GM10847 (cell line): Measurements from ENCODE around the gene ATP5PO.

Experiments used
- POLR2A ChIP-seq: IDR thresholded peaks from 2 replicates; pipeline ENCODE4 v1.6.1; 2011; ENCODE audit not compliant: insufficient read length; ENCODE audit errors: extremely low read depth

Gene ATP5PO, protein sequence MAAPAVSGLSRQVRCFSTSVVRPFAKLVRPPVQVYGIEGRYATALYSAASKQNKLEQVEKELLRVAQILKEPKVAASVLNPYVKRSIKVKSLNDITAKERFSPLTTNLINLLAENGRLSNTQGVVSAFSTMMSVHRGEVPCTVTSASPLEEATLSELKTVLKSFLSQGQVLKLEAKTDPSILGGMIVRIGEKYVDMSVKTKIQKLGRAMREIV

DNA sequence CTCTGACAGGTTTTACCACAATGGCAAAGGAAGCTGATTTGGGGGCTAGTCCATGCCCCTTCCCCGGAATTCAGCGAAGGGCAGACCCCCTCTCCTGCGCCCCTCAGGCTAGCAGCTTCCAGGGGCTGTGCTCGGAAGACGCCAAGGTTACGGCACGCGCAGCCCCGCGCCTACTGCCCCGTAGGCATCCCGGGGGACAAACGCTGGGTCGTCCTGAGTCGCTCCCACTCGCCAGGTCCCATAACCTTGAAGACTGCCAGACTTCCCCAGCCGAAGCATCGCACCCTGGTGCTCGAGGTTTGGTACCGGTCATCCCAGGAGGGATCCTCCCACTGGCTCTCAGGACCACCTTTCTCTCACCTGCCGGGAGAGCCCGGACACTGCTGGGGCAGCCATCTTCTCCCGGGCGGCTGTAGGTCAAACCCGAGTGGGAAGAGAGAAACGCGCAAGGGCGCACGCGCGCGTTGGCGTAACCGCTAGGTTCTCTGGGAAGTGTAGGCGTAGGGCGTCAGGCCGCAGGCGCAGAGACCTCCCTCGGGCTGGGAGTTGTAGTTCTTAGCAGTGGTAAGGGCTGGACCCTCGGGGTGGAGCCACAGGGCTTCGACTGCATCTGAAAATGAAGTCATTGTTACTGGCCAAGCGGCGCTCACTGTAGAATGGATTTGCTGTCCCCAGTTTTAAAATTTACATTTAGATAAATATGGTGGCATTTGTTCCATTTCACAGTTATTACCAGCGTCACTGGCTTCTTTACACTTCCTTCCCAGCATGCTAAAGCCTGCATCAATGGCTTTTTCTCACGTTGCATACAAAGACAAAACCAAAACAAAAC, at the start of gene ATP5PO:
Gene ATP5PO (minus strand): TSS at position 437 of the 832 bp plus-strand sequence. CDS start 41 bp downstream, at position 396.
- TF ChIP-seq POLR2A = peak; percentile 90

DNA sequence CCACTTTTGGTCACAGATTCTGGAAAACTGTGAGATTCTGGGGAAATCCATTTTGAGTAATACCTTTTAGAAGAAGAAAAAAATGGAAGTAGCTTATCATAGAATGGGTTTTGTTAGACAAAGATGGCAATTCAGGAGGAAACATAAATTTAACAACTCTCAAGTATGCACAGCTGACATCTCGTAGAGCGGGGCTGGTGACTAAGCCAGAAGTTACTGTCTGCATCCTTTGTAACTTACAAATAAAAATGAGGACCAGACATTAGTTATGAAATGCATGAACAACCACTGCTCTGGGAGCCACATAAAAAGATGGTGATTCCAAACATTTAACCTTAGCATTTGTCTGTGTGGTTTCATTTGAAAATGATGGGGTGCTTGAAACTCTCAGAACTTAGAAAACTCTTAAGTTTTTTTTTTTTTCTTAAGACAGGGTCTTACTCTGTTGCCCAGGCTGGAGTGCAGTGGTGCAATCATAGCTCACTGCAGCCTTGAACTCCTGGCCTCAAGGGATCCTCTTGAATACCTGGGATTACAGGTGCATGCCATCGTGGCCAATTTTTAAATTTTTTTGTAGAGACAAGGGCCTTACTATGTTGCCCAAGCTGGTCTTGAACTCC, 49.2 kb upstream of the ATP5PO start:
- no peak for TF ChIP-seq POLR2A

DNA sequence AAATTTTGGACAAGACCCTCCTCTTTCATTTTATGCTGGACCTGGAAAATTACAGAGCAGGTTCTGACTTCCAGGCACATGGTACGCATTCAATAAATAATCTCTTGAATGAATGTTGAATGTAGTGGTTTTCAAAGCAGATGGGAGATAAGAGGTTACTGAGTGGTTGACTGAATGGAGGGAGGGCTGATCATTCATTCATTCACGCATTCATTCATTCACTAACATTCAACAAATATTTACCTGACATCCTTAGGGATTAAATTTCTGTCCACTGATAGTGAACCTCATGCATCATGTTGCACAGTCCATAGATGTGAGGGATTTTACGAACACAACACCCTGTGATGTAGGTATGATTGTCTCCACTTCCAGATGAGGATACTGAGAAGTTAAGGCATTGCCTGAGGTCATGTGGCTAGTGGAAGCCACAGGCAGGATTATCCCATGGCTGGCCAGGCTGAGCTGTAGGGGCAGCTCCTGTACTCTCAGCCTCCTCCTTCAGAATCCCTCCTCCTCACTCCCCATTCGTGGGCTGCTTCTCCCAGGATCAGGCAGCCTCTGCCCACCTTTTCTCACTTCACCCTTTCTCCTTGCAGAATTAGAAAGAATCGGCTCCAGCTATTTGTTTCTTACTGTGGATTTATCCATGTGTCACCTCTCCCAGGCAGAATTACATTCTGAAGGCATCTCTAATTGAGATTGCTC, 48.4 kb upstream of the ATP5PO start:
- TF ChIP-seq POLR2A = no peak

DNA sequence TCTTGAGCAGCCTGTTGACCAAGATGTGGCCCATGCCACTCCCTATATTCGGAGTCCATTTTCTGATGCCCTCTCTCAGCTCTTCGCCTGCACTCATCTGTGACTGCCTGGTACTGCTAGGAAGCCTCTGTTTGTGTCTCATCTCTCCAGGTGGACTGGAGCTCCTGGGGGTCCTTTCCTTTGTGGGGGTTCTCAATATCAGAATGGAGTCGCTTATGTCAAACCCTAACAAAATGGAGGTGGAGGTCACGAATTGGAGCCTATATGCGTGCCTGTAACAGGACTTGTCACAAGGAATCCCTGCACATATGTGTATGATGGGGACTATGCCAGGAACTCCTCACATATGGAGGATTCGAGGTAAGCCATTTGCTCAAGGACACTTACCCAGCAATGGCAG, 46.7 kb upstream of the ATP5PO start:
- no peak for TF ChIP-seq POLR2A

GRCh38 chr21:33961061-33961460, 45.5 kb upstream of the ATP5PO start:
- TF ChIP-seq POLR2A = no peak

GRCh38 chr21:33959680-33960079, 44.1 kb upstream of the ATP5PO start:
- no peak for TF ChIP-seq POLR2A

- TF ChIP-seq POLR2A = no peak
Observed at GRCh38 chr21:33954395-33954794, 38.8 kb upstream of the ATP5PO start.

GRCh38 chr21:33951276-33952178, 35.9 kb upstream of the ATP5PO start:
- no peak for TF ChIP-seq POLR2A

DNA sequence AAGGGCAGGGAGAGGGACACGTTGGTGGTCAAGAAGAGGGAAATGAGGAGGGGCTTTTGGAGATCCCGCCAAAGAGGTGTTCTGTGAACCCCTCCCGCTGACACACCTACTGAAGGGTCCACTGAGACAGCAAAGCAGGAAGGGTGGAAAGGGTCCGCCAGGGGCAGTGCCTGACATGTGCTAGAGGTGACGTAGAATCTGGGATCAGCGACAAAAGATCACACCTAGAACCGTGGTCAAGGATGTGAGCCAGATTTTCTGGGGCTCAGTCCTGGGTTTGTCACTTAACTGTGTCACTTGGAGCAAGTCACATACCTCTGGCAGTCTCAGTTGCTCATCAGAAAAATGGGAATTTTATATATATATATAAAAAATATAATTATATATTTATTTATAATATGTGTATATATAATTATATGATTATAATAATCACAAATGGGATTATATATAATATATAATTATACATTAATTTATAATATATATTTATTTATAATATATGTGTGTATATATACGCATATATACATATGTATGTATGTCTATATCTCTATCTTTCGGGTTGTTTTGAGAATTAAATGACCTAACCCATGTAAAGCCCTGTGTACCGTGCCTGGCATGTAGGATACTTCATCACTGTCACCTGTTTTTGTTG, 35.0 kb upstream of the ATP5PO start:
- no peak for TF ChIP-seq POLR2A

GRCh38 chr21:33949516-33950430, 34.2 kb upstream of the ATP5PO start:
- TF ChIP-seq POLR2A = no peak

- no peak for TF ChIP-seq POLR2A
Observed at GRCh38 chr21:33948951-33949444, 33.4 kb upstream of the ATP5PO start.

GRCh38 chr21:33948096-33948950, 32.7 kb upstream of the ATP5PO start:
- peak; percentile 24 for TF ChIP-seq POLR2A
